Ascending aorta (tissue), 2 donors: ENCODE measurements around the gene ADAT1. TPM values are rescaled to one million over a fixed set of nuclear protein-coding genes. Genes with fewer than 3 reads are reported as not detected.

ENCODE experiments used
- DNase-seq, 2 donors: peaks; one replicate each; pipeline ENCODE4 v3.0.0-alpha.2; 2019; ENCODE audit warnings: low spot score in 2 of 2
- H3K27ac ChIP-seq, 2 donors: fragments of 200-600 bp; sonication (generic); one replicate each; pipeline ENCODE4 v1.5.1; 2016 to 2017; ENCODE audit warnings: mild to moderate bottlenecking in 1 of 2
- H3K27me3 ChIP-seq: fragments of 200-600 bp; sonication (generic); one replicate; pipeline ENCODE4 v1.5.1; 2017
- H3K36me3 ChIP-seq, 2 donors: fragments of 200-600 bp; sonication (generic); one replicate each; pipeline ENCODE4 v1.5.1; 2016
- H3K4me1 ChIP-seq, 2 donors: fragments of 200-600 bp; sonication (generic); one replicate each; pipeline ENCODE4 v1.5.1; 2016 to 2017; ENCODE audit warnings: mild to moderate bottlenecking in 1 of 2
- H3K4me3 ChIP-seq, 2 donors: fragments of 200-600 bp; sonication (generic); one replicate each; pipeline ENCODE4 v1.5.1; 2016 to 2017; ENCODE audit warnings: mild to moderate bottlenecking in 1 of 2
- H3K9me3 ChIP-seq, 2 donors: fragments of 200-600 bp; sonication (generic); one replicate each; pipeline ENCODE4 v1.5.1; 2016
- CTCF ChIP-seq, 3 experiments: fragments of 200-600 bp in 2 of 3; fragments of 450-650 bp in 1 of 3; sonication (generic) in 2 of 3; IDR thresholded peaks; one replicate each; pipeline ENCODE4 v1.5.1; 2016 to 2019; ENCODE audit warnings: antibody characterized with exemption in 3 of 3, mild to moderate bottlenecking in 1 of 3, moderate library complexity in 1 of 3
- intact Hi-C: fragments of 100-400 bp; cut with DNase I; formaldehyde crosslinking; loops from one replicate; pipeline ENCODE4 v1.15.1; 2023
- total RNA-seq: library from RNA; depleted of rRNA; stranded (reverse); fragments of >200 nt; gene quantifications from one replicate; pipeline ENCODE4 v1.1.0, GENCODE V29; 2016

Gene ADAT1
- total RNA-seq, 1 donor from 2014 or later, result 21.2 TPM

- no peaks in the 10 kb centered on the region for H3K27me3 ChIP-seq
- no peak overlapping the region for H3K4me3 ChIP-seq
- H3K36me3 ChIP-seq, result no peaks in the 10 kb centered on the region
- intact Hi-C loops, result no loop called here
- TF ChIP-seq CTCF (IDR thresholded peaks at IDR 0.05), result no peak
- H3K9me3 ChIP-seq, result no peaks in the 10 kb centered on the region
- DNase-seq, result no peak
- H3K4me1 ChIP-seq, result peaks cover 4 to 11% of the 10 kb centered on the region in 2 donors
- H3K27ac ChIP-seq, result peak overlapping the region; percentile 79 to 96
Observed at GRCh38 chr16:75588716-75589115, 34.4 kb downstream of the ADAT1 start.

- intact Hi-C loops, result no loop called here
- DNase-seq, result no peak
- Histone ChIP-seq H3K4me1 (no peaks in the 10 kb centered on the region), H3K4me3 (no peak overlapping the region), H3K9me3 (no peaks in the 10 kb centered on the region), H3K27ac (no peak overlapping the region), H3K27me3 (no peaks in the 10 kb centered on the region), H3K36me3 (peaks cover 6 to 12% of the 10 kb centered on the region in 2 donors)
- TF ChIP-seq CTCF (IDR thresholded peaks at IDR 0.05), result no peak
Observed at GRCh38 chr16:75584108-75584507, 39.0 kb downstream of the ADAT1 start.

GRCh38 chr16:75579281-75579834 lies 43.7 kb downstream of the ADAT1 start:
- intact Hi-C loops, result no loop called here
- H3K27me3 ChIP-seq, result no peaks in the 10 kb centered on the region
- no peaks in the 10 kb centered on the region for H3K9me3 ChIP-seq
- H3K4me1 ChIP-seq, result no peaks in the 10 kb centered on the region
- H3K4me3 ChIP-seq, result no peak overlapping the region
- TF ChIP-seq CTCF (IDR thresholded peaks at IDR 0.05), result no peak
- no peak for DNase-seq
- H3K36me3 ChIP-seq, result peaks cover 49 to 54% of the 10 kb centered on the region in 2 donors
- no peak overlapping the region for H3K27ac ChIP-seq

GRCh38 chr16:75578725-75579124 lies 44.4 kb downstream of the ADAT1 start:
- Histone ChIP-seq H3K27ac (no peak overlapping the region), H3K4me1 (no peaks in the 10 kb centered on the region), H3K27me3 (no peaks in the 10 kb centered on the region), H3K9me3 (no peaks in the 10 kb centered on the region), H3K36me3 (peaks cover 51 to 60% of the 10 kb centered on the region in 2 donors), H3K4me3 (no peak overlapping the region)
- intact Hi-C loops, result no loop called here
- no peak for DNase-seq
- TF ChIP-seq CTCF (IDR thresholded peaks at IDR 0.05), result no peak

- peaks cover 51 to 63% of the 10 kb centered on the region in 2 donors for H3K36me3 ChIP-seq
Observed at GRCh38 chr16:75578212-75578611, 44.9 kb downstream of the ADAT1 start.

More at GRCh38 chr16:75578212-75578611, 44.9 kb downstream of the ADAT1 start:
- H3K27ac ChIP-seq, result no peak overlapping the region
- no peak for DNase-seq
- TF ChIP-seq CTCF (IDR thresholded peaks at IDR 0.05), result no peak
- no peak overlapping the region for H3K4me3 ChIP-seq
- no peaks in the 10 kb centered on the region for H3K4me1 ChIP-seq
- intact Hi-C loops, result no loop called here
- no peaks in the 10 kb centered on the region for H3K27me3 ChIP-seq
- H3K9me3 ChIP-seq, result no peaks in the 10 kb centered on the region
